ENCODE results near the gene MCM3AP.

MCM3AP gene

DNA sequence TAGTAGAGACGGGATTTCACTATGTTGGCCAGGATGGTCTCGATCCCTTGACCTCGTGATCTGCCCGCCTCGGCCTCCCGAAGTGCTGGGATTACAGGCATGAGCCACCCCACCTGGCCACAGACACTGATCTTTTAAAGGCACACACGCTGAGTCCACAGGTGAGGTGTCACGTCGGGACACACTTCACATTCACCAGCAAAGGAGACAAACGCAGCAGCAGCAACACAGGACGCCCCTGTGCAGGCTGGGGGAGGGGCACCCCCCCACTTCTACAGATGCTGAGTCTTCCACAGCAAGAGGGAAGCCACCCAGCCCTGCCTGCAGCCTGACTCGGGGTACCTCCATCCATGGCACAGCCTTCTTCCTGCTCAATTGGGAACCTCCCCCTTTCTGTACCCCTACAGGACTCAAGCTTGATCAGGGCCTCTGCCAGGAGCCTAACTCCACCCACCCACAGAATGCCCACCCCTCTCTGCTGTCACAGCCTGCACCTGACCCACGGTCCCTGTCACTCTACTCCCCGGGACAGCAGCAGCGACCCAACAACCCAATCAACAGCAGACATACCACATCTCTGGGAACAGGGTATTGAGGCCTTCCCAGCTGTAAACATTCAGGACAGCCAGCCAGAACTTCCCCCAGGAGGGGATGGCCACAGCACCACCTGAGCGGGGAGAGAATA is 66.4 kb downstream of the MCM3AP start:
- no peak for DNase-seq

DNA sequence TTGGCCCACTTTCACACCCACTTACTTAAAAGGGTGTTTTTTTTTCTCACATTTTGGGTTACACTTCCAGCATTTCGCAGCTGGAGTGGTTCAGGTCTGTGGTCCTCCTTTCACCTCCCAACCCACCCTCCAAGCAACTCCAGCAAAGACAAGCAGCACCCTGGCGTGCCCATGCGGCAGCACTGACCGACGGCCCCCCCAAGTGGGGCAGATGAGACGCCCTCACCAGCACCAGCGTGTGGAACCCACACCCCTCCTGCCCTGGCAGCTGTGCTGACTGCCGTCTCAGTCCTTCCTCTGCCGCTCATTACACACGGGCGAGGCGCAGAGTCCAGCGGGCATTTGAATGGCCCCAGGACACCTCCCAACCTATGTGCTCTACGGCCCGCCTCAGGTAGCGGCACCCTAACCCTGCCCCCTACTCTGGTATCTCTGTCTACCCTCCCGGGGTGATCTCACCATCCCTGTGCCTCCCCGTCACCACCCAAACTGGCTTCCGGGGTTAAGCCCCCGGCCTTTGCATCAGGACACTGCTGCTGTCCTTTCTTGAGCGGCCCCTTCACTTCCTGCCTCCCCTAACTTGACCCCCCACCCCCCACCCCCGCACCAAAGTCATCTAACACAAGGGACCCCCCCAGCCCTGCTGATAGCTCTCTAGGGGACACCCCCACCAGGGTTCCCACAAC is 67.8 kb downstream of the MCM3AP start:
- no peak for DNase-seq

DNA sequence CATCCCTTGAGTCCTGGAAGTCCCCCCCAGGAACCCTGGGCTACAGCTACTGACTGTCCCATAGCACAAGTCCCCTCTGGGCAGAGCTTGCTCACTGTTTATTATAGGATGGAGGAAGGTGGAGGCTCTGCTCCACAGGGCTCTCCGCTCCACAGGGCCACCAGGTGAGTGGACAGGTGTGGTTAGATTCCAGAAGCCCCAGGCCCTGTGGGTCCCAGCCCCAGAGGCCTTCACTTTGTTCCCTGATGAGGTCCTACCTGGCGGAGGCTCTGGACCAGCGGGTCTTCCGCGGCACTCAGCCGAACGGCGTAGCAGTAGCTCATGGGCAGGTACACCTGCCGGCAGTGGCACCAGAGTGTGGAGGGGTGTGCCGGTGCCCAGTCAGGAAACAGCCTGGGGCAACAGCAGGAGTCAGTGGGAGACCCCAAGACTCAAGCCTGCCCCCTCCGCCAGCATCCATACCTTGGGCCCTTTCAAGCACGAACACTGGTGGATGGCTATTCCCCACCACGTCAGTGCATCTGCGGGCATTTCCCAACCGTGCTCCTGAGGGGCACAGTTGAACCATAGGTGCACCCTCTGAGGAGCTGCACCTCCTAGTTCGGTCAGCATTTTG is 69.2 kb downstream of the MCM3AP start:
- no peak for DNase-seq

DNA sequence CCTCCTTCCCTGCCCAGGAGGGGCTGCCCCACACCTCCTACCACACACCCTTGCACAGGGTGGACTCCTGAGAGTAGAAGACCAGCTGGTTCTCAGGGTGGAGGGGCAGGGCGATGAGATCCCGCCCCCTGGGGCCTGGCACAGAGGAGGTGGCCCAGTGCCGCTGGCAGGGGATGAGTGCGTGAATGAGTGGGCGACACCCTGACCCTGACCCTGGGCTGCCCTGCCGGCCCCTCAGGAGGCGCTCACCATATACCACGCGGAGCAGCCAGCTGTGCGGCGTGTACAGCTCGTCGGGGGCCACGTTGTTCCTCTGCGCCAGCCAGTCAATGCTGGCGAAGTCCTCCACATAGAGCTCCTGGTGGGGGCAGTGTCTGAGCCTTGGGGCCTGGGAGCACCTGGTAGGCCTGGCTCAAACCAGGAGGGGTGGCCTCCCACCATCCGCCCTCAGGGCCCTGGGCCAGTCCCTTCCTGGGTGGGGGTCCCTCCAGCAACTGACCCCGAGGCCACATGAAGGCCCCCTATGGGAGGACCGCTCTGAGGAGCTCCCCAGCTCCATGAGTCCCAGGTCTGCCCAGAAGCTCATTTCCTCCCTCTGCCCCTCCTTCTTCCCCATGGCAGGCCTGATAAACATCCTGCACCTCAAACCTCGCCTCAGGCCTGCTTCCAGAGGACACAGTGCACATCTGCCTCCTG is 69.8 kb downstream of the MCM3AP start:
- DNase-seq, result no peak

DNA sequence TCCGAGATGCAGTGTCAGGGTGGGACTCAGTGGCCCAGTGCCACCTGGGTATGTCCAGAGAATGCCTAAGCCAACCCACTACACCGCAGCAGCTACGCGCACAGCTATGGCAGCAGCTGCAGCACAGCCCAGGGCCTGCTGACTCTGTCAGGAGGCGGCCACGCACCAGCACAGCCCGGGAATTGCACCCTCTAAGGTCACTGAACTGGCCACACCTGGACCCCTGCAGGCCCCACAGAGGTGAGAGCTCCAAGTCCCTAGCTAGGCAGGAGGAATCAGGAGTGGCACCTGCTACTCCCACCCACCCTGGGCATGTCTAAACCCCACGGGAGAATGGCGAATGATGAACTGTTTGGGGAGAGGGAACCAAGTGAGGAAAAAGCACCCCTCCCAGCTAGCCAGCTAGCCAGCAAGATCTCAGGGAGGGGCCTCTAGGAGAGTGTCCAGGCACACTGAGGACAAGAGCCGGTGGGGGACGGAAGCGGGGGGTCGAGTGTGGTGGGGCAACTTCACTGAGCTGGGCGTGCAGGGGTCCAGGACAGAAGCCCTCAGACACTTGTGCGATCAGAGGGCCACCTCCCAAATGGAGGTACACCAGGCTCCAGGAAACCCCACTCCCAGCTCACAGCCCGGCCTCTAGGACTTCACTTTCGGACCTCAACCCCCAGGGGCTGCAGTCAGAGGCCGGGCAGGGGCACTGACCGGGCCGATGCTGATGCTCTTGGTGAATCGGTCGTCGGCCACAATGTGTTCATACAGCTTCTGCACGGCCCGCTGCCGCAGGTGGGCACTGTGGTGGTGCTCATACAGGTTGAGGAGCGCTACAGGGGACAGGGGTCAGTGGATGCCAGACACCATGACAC is 70.7 kb downstream of the MCM3AP start:
- DNase-seq, result no peak

DNA sequence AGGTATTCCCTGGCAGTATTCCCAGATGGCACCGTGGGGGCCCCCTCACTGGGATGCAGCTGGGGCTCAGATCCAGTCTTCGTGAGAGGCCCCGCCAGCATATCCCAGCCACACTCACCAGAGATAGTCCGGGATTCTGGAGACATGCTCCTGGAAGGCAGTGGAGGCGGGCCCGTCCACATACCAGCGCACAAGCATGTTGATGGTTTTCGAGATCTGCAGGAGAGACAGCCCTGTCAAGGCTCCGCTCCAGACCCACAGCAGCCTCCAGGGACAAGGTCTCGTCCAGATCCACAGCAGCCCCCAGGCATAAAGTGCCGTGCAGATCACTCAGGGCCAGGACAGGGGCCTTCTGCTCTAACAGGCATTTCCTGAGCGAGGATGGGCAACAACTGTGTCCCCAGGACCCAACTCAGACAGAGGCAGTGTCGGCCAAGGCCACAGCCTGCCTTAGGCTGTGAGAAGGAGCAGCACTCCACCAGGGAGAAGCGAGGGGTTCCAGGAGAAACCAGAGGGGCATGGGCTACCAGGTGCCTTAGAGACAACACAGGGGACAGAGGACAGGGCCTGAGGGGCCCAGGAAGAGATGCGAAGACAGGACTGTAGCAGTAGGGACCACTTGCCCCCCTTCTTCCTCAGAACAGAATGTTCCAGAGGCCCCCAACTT is 71.7 kb downstream of the MCM3AP start:
- DNase-seq, result no peak

DNA sequence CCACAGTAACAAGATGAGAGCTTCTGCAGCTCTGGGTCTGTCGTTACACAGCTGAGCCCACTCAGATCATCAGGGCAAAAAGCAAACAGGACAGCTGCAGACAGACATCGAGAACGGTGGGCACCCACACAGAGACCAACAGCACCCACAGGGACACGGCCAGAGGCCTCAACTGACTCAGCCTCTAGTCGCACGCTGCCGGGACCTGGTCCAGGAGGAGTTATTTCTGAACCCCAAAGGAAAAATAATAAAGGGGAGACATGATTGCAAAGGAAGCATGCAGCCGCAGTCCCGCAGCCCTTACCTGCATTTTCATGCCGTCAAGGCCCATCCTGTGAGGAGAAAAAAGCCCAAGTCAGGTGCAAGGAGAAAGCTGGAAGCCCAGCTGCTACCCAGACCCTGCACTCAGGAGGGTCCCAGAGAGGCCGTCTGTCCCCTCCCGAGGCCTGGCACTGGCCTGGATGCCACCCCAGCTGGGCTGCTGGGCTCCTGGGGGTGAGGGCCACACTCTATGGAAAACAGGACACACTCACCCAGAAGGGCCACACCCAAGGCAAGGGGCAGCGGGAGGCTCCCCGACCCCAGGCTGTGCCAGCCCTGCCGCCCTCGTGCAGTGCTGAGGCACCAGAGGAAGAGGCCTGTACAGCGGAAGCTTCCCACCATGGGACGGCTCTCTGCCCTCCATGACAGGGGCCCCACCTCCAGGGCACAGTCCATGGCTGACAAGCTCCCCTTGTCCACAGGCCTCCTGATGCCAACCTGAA is 72.5 kb downstream of the MCM3AP start:
- no peak for DNase-seq

DNA sequence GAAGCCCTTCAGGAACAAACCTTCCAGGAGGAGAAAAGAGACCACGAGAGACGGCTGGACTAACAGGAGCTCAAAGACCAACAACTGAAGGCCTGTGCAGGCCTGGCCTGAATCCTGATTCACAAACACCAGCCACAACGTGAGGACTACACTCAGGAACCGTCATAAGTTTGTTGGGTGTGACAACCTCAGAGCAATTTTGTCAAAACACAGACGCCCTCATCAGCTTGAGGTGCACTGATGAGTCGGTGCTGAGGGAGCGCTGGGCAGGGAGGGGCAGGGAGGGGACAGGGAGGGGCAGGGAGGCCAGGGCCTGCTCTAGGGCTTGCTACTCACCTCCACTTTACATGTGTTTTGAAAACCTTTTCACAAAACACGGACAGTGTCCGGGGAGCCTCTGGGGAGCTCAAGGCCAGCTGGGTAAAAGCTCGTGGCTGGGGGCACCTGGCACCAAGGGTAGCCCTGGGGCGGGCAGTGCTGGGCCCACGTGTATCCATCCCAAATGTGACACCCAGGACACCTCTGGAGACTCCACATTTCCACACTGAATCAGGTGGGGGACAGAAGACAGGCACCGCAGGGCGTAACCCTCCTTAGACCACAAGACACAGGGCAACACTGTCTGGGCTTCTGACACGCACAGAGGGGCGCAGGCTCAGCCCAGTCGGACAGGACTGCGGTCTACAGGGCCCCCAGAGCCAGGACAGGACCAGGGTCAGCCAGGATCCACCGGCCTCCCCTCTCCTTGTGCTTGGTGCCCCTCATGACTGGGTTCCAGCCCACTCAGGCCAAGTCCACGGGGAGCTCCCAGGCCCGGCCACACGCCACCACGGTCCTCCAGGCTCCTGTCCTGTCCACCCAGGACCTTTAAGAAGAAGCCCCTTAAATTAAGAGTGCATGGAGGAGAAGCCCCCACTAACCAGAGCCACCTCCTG is 73.4 kb downstream of the MCM3AP start:
- no peak for DNase-seq

DNA sequence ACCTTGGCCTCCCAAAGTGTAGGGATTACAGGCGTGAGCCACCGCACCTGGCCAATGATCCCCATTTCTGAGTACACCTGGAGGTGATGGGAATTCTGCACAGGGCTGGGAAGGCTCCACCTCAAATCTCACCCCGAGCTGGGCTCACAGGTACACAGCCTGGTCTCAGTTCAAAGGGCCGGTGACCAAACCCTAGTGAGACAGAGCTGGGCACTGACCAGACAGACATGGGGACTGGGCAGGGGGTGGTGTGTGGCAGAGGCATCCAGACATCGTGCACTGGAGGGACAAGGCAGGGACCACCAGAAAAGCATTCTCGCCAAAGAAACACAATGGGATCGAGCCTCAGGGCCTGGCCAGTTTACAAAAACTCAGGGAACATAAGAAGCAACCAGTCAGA is 74.0 kb downstream of the MCM3AP start:
- DNase-seq, result no peak

DNA sequence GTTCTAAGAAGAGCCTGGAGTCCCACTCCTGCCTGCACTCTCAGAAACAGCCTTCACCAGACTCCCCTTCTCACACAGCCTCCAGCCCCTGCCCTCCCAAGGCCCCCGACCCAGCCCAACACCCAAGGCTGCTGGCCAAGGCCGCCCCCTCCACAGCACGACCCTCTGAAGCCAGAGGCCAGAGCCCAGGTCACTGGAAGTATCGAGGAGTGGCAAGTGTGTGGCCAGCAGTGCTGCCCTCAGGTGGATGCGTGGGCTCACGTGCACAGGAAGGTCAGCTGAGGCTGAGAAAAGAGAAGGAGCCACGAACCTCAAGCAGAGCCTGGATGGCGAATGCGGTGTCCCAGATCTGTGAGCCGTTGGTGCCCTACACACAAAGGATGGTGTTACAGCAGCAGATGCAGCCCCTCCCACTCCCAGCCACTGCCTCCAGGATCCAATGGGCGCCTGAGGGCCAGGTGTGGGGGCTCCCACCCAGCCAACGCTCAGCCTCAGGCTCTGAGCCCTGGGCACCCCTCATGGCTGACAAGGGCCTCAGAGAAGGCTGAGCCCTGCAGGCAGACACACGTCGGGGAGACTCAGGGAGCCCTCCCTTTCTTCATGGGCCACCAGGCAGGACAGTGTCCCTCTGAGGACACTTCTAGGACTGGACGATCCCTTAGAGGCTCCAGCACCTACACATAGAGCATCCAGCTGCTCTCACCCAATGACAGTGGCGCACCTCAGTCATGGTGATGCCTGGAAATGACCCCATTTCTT is 74.9 kb downstream of the MCM3AP start:
- no peak for DNase-seq

DNA sequence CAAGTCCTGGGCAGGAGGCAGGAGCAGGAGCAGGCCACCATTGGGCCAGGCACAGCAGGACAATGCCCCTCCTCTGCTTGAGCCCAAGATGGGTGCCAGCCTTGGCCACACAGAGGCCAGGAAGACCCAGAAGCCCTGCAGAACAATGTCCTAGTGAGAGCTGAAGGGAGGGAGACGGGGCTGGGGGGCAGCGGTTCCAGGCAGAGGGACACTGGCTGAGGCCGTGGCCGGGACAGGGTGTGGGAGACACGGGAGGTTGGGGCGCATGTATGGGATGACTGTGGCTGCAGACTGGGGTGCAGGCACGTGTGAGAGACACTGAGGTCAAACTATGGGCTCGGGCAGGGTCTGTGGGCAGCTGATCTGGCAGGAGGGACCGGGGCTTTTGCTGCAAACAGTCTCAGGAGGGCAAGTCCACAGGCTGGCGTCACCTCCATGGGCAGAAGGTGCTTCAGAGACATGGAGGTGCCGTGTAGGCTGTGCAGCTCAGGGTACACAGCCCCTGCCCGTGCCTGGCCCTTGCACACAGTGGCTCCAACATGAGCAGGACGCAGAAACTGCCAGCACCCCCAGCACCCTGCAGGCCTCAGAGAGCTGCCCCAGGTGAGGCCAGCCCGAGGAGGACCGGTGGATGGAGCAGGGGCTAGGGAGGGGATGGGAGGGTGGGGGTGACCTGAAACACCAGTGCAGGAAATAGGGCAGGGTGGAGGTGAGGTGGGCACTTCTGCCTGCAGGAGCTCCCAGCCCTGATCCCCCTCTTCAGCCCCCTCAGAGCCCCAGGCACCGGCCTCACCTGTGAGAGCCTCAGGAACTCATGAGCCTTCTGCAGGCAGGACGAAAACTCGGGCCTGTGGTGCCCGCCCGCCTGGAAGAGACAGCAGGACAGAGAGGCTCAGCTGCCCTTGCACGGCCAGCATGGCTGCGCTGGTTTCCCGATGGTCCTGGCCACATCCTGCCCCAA is 76.4 kb downstream of the MCM3AP start:
- DNase-seq, result no peak

DNA sequence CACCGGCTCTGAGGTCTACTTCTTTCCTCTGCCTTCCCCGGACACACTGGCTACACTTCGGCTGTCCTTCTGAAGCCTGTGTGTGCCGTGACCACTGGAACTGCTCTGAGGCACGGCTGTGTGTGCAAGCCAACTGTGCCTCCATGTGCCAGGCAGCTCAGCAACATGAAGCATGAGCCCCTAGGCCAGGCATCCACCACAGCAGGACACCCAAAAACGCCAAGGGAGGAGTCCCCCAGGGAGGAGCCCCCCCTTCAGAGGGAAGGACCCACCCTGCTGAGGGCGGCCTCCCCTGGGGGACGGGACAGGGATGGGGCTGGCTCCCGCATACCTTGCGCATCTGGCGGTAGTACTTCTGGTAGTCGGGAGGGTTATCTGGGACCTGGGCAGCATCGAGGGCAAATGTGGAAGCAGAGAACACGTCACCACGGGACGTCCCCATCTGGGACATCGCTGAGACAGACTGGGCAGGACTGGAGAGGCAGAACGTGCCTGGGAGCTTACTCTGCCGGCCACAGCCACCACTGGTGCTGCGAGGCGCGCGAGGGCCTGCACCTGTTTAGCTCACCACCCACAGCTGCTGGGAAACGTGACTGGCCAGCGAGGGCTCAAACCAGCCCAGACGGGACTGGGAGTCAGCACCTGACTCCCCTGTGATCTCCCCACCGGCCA is 77.4 kb downstream of the MCM3AP start:
- DNase-seq, result no peak

DNA sequence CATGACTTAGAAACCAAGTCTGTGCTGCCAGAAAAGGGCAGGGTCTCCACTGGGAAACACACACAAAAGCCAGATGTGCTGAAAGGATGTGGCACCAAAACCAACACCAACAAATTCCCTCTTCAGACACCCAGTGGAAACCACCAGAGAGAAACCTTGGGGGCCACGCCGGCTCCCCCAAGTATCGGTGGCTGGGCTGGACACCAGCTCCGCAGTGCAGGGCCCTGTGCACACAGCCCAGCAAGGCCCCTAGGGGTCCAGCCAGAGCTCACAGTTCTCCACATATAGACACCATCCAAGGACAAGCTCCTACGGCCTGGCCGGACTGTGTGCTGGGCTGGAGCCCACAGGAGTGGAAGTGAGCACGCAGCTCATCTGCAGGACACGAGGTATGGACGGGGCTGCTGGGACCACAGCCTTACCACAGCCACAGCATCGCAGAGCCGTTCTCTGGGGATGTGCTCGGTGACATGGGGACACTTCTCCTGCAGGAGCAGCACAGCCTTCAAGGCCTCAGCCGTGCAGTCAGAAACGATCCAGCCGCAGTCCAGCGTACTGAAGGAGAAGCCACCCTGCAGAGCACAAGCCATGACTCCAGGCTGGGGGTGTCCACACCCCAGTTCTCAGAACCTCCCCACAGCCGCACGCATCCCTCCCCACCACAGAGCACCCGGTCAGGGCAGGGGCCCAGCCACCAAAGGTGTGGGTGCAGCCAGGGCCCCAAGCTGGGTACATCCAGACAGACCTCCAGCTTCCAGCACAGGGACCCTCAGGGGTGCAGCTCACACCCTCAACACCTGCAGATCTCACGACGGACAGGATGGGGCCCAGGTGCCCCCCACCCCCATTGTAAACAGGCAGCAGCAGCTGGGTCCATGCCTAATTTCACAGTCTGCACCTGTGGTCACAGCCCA is 78.1 kb downstream of the MCM3AP start:
- no peak for DNase-seq

DNA sequence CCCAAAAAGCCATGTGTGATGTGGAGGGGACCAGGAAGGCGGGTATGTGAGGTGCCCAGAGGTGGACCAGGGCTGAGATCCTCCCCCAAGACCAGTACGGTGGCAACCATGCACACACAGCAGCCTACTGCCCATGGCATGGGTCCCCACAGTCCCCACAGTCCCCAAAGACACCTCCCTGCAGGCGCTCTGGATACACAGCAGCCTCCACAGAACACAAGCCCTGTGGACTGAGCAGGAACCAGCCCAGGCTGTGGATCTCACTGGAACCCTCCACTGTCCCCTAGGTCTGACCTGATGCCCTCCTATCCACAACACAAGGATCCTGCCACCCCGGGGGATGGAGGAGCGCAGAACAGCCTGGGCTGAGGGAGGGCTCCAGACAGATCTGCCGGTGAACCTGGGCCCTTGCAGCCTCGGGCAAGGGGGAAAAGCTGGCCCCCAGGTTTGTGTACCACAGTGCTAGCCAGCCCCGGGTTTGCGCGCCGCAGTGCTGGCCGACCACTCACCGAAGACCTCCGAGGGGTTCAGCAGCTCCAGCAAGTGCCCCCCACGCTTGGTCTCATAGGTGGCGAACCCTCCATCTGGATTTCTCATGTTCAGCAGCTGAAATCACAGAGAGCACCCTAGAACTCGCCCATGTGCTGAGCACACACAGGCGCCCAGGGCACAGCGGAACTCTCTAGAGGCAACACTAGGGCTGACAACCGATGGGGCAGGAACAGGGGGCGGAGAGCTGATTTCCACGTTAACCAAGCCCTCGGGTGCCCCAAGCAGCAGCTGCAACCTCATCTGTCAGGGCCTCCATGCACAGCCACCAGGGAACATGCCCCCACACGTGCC is 79.0 kb downstream of the MCM3AP start:
- DNase-seq, result no peak

DNA sequence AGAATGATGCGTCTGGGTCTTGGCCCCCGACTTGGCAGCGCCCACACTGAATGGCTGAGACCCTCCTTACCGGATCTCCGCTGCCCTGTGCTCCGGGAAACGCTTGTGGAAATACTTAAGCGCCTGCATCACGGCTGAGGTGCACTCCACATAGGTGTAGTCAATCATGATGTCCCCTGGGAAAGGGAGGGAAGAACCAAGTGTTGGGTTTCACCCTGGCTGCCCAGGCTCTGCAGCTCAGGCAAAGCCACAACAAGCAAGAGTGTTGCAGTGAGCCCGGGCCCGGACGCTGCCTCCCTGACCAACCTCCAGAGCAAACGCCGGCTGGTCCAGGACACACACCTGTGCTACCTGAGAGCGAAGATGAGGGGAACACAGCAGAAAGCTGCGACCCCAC is 79.6 kb downstream of the MCM3AP start:
- no peak for DNase-seq

All from right kidney (tissue), 1 donor.